Measurements from ENCODE around the gene PBX4.

DNA sequence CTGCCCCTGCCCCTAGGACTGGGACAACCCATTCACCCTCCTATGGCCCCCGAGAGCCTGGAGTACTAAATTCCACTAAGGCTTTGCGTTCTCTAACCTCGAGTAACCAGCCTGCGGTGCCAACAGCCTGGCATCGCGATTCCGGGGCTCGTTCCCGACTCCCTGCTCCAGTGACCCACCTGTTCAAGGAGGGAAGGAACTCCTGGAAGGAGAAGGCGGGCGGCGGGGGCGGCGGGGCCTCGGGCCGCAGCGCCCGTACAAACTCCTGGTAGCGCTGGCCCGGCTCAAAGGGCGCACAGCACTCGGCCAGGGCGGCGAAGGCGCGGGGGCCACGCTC lies 18.7 kb upstream of the PBX4 start:
- TF ChIP-seq, protein P1, sequence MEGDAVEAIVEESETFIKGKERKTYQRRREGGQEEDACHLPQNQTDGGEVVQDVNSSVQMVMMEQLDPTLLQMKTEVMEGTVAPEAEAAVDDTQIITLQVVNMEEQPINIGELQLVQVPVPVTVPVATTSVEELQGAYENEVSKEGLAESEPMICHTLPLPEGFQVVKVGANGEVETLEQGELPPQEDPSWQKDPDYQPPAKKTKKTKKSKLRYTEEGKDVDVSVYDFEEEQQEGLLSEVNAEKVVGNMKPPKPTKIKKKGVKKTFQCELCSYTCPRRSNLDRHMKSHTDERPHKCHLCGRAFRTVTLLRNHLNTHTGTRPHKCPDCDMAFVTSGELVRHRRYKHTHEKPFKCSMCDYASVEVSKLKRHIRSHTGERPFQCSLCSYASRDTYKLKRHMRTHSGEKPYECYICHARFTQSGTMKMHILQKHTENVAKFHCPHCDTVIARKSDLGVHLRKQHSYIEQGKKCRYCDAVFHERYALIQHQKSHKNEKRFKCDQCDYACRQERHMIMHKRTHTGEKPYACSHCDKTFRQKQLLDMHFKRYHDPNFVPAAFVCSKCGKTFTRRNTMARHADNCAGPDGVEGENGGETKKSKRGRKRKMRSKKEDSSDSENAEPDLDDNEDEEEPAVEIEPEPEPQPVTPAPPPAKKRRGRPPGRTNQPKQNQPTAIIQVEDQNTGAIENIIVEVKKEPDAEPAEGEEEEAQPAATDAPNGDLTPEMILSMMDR (IDR thresholded peaks at IDR 0.05), result no peak
- TF ChIP-seq POLR2A (IDR thresholded peaks at IDR 0.05), result no peak

Data from lower leg skin (tissue), 3 donors.